Progenitor cell of endocrine pancreas (in vitro differentiated cells): ENCODE measurements around the gene ARHGAP9. TPM values are rescaled to one million over a fixed set of nuclear protein-coding genes. Genes with fewer than 3 reads are reported as not detected.
"Not testable (repeated sequence)": the region's sequence is repeated elsewhere in the genome, so short reads cannot be mapped to it uniquely, and the experiment has no call there.

Experiments used
- DNase-seq: peaks from one replicate; pipeline ENCODE4 v3.0.0; 2021; ENCODE audit warnings: low spot score; ENCODE audit not compliant: unreplicated experiment
- H3K27ac Mint-ChIP-seq: 2 replicates; pipeline ENCODE4 v1.8.0; 2021; ENCODE audit warnings: mild to moderate bottlenecking, moderate library complexity, mixed read lengths
- H3K27me3 Mint-ChIP-seq: 2 replicates; pipeline ENCODE4 v1.8.0; 2021; ENCODE audit warnings: mixed read lengths
- H3K36me3 Mint-ChIP-seq: 2 replicates; pipeline ENCODE4 v1.8.0; 2022; ENCODE audit warnings: mixed read lengths; ENCODE audit not compliant: insufficient read depth
- H3K4me1 Mint-ChIP-seq: 2 replicates; pipeline ENCODE4 v1.8.0; 2021; ENCODE audit warnings: low read depth, mixed read lengths
- H3K4me3 Mint-ChIP-seq: 2 replicates; pipeline ENCODE4 v1.8.0; 2021; ENCODE audit warnings: low read depth, mild to moderate bottlenecking, moderate library complexity, mixed read lengths
- H3K9me3 Mint-ChIP-seq: 2 replicates; pipeline ENCODE4 v1.8.0; 2021; ENCODE audit warnings: low read depth, mixed read lengths
- total RNA-seq: library from RNA; stranded (reverse); gene quantifications from 2 replicates; pipeline ENCODE4 v1.2.1, GENCODE V29; 2021
- TF ChIP-seq, protein P1 (sequence below): fragments of 200-600 bp; sonication (generic); IDR thresholded peaks from one replicate; pipeline ENCODE4 v1.5.0; 2021; ENCODE audit warnings: antibody characterized with exemption, mild to moderate bottlenecking; ENCODE audit not compliant: unreplicated experiment

The ARHGAP9 gene
- total RNA-seq, 1 donor from 2014 or later, result 2.8 TPM

DNA sequence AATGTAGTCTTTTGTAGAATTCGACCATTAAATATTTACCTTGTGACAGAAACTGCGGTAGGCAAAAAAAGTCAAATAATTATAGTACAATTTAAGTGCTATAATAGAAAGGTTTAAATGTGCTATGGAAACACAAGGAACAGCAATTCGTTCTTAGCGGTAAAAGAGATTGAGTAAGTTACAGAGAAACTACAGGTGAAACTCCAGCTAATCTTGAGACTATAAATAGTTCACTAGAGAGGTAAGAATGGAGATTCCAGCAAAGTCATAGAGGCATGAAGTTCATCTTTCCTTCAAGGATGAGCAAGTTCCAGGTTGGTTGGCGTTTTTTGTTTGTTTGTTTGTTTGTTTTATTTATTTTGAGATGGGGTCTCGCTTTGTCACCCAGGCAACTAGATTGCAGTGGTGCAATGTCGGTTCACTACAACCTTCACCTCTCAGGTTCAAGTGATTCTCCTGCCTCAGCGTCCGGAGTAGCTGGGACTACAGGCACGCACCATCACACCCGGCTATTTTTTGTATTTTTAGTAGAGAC lies 47.9 kb downstream of the ARHGAP9 start:
- H3K4me1 Mint-ChIP-seq, result peaks cover 27% of the 10 kb centered on the region
- TF ChIP-seq, protein P1, sequence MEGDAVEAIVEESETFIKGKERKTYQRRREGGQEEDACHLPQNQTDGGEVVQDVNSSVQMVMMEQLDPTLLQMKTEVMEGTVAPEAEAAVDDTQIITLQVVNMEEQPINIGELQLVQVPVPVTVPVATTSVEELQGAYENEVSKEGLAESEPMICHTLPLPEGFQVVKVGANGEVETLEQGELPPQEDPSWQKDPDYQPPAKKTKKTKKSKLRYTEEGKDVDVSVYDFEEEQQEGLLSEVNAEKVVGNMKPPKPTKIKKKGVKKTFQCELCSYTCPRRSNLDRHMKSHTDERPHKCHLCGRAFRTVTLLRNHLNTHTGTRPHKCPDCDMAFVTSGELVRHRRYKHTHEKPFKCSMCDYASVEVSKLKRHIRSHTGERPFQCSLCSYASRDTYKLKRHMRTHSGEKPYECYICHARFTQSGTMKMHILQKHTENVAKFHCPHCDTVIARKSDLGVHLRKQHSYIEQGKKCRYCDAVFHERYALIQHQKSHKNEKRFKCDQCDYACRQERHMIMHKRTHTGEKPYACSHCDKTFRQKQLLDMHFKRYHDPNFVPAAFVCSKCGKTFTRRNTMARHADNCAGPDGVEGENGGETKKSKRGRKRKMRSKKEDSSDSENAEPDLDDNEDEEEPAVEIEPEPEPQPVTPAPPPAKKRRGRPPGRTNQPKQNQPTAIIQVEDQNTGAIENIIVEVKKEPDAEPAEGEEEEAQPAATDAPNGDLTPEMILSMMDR, result no peak
- DNase-seq, result no peak
- H3K27me3 Mint-ChIP-seq, result peaks cover 3% of the 10 kb centered on the region
- H3K27ac Mint-ChIP-seq, result peak overlapping the region; percentile 98
- H3K36me3 Mint-ChIP-seq, result no peaks in the 10 kb centered on the region
- H3K4me3 Mint-ChIP-seq, result peak overlapping the region; percentile 87
- no peaks in the 10 kb centered on the region for H3K9me3 Mint-ChIP-seq

DNA sequence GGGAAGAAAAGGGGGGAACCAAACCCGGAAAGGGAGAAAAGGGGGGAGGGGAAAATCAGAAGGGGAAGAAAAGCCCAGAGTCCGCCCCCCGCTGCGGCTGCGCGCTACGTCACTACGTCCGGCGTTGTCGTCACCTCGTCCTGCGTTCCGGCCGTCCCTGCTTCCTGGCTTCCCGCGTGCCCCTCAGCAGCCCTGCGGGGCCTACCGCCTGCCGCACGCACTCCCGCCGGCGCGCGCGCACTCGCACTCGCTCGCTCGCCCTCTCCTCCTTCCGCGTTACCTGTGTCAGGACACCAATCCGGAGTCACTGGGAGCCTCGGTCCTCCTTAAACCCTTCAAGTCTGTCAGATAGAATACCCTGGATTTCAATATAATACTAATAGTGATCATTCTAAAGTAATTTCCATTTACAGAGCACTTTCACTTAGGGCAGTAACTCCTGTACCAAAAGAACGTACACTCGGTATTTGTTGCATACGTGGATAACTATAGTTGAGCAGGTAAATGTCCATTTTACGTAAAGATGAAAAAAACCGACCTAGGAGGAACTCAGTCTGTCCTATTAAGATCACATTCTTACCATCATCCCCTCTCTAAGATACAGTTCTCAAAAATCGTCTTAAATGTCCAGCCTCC lies 48.6 kb downstream of the ARHGAP9 start, which contains the start of gene R3HDM2:
TSS of gene R3HDM2 (minus strand) at position 113 of the 636 bp plus-strand sequence. CDS start 120,615 bp downstream, outside the sequence.
- TF ChIP-seq, protein P1, result no peak
- Mint-ChIP-seq H3K4me1 (peaks cover 27% of the 10 kb centered on the region), H3K4me3 (peak within 1 kb of the TSS; percentile 95), H3K27me3 (peaks cover 3% of the 10 kb centered on the region), H3K9me3 (no peaks in the 10 kb centered on the region), H3K36me3 (no peaks in the 10 kb centered on the region), H3K27ac (peak within 1 kb of the TSS; percentile 98)
- DNase-seq, result peak; percentile 90

DNA sequence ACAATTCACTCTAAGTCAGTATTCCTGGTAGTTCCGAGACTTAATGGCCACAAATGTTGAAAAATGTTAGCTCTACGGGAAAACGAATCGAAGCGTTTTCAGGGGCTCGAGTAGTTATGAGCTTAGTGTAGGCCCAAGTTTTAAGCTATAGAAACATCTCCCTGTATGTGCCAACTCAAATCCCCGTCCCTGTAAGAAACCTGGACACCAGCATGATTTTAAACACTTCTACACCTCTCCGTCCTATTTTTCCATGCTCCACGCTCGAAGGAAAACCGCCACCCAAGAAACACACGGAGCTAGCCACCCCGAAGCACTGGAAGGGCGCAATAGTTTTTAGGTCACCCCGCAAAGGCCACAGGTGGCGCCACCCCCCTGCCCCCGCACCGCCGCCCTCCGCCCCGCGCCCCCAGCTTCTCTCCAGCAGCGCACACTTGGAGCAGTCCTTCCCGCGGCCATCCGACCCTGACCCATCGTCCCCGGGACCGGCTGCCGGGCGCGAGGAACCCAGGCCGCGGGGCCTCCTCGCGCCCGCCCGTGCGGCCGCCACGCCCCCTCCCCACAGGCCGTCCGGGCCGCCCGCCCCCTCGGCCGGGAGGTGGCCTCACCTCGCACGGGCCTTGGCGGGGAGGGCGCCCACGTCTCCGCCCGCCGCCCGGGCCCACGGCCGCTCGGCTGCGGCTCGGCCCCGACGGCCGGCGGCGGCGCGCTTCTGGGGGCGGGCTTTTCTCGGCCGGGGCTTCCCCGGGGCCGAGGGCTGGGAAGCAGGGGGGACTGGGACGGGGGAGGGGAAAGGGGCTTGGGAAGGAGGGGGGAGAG lies 49.3 kb downstream of the ARHGAP9 start:
- Mint-ChIP-seq H3K27me3 (peaks cover 1% of the 10 kb centered on the region), H3K36me3 (peaks cover 2% of the 10 kb centered on the region), H3K27ac (peak overlapping the region; percentile 98), H3K4me1 (peaks cover 25% of the 10 kb centered on the region), H3K4me3 (peak overlapping the region; percentile 95), H3K9me3 (no peaks in the 10 kb centered on the region)
- DNase-seq, result peak; percentile 49
- TF ChIP-seq, protein P1, result peak; percentile 41

DNA sequence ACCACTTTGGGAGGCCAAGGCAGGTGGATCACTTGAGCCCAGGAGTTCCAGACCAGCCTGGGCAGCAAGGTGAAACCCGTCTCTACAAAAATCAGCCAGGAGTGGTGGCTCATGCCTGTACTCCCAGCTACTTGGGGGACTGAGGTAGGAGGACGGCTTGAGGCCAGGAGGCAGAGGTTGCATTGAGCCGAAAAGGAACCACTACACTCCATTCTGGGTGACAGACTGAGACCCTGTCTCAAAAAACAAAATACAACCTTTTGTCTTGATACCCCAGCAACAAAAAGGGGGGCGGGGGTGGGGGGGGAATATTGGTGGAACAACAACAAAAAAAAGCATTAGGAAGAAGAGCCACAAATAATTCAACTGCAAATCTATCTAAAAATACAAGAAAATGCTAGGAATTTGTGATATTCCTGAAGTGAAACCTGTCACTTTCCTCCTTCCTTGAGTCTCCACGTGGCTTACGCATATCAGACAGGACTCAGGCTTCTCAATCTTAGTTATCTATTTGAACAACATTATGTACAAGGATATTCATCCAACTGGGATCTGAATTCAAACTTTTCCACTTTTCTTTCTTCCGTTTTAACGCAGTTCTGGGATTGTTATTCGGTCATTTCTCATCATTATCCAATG lies 50.1 kb downstream of the ARHGAP9 start:
- TF ChIP-seq, protein P1, result no peak
- H3K36me3 Mint-ChIP-seq, result peaks cover 3% of the 10 kb centered on the region
- H3K27ac Mint-ChIP-seq, result peak overlapping the region; percentile 97
- no peaks in the 10 kb centered on the region for H3K27me3 Mint-ChIP-seq
- no peaks in the 10 kb centered on the region for H3K9me3 Mint-ChIP-seq
- peak overlapping the region; percentile 95 for H3K4me3 Mint-ChIP-seq
- no peak for DNase-seq
- H3K4me1 Mint-ChIP-seq, result peaks cover 23% of the 10 kb centered on the region

DNA sequence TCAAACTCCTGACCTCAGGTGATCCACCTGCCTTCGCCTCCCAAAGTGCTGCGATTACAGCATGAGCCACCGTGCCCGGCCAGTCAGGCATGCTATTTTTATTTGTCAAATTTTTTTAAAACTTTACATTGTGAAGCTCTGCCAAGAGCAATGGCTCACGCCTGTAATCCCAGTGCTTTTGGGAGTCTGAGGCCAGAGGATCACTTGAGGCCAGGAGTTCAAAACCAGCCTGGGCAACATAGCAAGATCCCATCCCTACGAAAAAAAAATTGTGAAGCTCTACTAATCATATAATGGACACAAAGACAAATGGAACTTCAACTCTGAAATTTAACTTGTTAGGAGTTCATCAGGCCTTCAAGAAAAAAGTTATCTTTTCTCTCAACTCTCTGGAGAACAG lies 50.7 kb downstream of the ARHGAP9 start:
- TF ChIP-seq, protein P1, result no peak
- DNase-seq, result no peak
- H3K4me3 Mint-ChIP-seq, result peak overlapping the region; percentile 68
- peak overlapping the region; percentile 94 for H3K27ac Mint-ChIP-seq
- H3K36me3 Mint-ChIP-seq, result peaks cover 6% of the 10 kb centered on the region
- H3K4me1 Mint-ChIP-seq, result peaks cover 20% of the 10 kb centered on the region
- no peaks in the 10 kb centered on the region for H3K27me3 Mint-ChIP-seq
- H3K9me3 Mint-ChIP-seq, result no peaks in the 10 kb centered on the region

DNA sequence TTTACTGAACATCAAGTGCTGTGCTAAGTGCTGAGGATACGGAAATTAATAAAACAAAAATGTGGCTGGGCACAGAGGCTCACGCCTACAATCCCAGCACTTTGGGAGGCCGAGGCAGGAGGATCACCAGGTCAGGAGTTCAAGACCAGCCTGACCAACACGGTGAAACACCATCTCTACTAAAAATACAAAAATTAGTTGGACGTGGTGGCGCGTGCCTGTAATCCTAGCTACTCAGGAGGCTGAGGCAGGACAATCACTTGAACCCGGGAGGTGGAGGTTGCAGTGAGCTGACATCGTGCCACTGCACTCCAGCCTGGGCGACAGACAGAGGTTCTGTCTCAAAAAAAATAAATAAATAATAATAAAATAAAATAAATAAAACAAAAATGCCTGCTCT lies 52.7 kb downstream of the ARHGAP9 start:
- H3K4me3 Mint-ChIP-seq, H3K27me3 Mint-ChIP-seq: not testable (repeated sequence)
- peak overlapping the region; percentile 80 for H3K27ac Mint-ChIP-seq

More for the DNA sequence above, 52.7 kb downstream of the ARHGAP9 start:
- H3K36me3 Mint-ChIP-seq, result peaks cover 14% of the 10 kb centered on the region
- peaks cover 18% of the 10 kb centered on the region for H3K4me1 Mint-ChIP-seq
- H3K9me3 Mint-ChIP-seq, DNase-seq: not testable (repeated sequence)
